ENCODE results near the gene INSYN2A.

DNA sequence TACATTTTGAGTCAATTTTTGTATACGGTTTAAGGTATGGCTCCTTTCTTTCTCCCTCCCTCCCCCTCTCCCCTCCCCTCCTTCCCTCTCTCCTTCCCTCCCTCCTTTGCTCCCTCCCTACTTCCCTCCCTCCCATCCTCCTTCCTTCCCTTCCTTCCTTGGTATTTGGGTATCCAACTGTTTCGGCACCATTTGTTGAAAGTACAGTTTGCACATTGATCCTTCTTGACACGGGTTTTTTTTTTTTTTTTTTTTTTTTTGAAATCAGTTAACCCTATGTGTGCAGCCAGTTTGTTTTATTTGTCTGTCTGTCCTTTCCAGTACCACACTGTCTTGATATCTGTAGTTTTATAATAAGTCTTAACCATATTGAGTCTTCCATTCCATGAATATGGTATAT, 39.9 kb upstream of the INSYN2A start:
- TF ChIP-seq POLR2A (IDR thresholded peaks at IDR 0.05), result no peak
- TF ChIP-seq CTCF (IDR thresholded peaks at IDR 0.05 in 8 of 11, conservative IDR thresholded peaks at IDR 0.05 in 3 of 11), result no peak
- TF ChIP-seq POLR2AphosphoS5 (IDR thresholded peaks at IDR 0.05), result no peak
